Astrocyte of the cerebellum (primary cell): ENCODE results near the gene GSTM3.
"Not testable (repeated sequence)": the region's sequence is repeated elsewhere in the genome, so short reads cannot be mapped to it uniquely, and the experiment has no call there.

Experiments used
- DNase-seq: peaks from one replicate; pipeline ENCODE4 v3.0.0-alpha.2; 2011; ENCODE audit warnings: low read depth
- H3K4me3 ChIP-seq: 2 replicates; pipeline ENCODE4 v1.5.1; 2011; ENCODE audit warnings: mild to moderate bottlenecking, low read depth, low read length, moderate library complexity
- in situ Hi-C: cut with HindIII; loops from 2 replicates; pipeline ENCODE4 v1.10.0; 2017; ENCODE audit warnings: low sequenced_read_pairs
- TF ChIP-seq, protein P1 (sequence below): IDR thresholded peaks from 2 replicates; pipeline ENCODE4 v1.5.1; 2012; ENCODE audit warnings: low read length, low read depth, moderate library complexity, mild to moderate bottlenecking; ENCODE audit errors: missing control alignments

Gene GSTM3

GRCh38 chr1:109757936-109758786 is 17.3 kb upstream of the GSTM3 start:
- TF ChIP-seq, protein P1, sequence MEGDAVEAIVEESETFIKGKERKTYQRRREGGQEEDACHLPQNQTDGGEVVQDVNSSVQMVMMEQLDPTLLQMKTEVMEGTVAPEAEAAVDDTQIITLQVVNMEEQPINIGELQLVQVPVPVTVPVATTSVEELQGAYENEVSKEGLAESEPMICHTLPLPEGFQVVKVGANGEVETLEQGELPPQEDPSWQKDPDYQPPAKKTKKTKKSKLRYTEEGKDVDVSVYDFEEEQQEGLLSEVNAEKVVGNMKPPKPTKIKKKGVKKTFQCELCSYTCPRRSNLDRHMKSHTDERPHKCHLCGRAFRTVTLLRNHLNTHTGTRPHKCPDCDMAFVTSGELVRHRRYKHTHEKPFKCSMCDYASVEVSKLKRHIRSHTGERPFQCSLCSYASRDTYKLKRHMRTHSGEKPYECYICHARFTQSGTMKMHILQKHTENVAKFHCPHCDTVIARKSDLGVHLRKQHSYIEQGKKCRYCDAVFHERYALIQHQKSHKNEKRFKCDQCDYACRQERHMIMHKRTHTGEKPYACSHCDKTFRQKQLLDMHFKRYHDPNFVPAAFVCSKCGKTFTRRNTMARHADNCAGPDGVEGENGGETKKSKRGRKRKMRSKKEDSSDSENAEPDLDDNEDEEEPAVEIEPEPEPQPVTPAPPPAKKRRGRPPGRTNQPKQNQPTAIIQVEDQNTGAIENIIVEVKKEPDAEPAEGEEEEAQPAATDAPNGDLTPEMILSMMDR: no peak
- no peak for DNase-seq
- no peak overlapping the region for H3K4me3 ChIP-seq
- in situ Hi-C loops: no loop called here

GRCh38 chr1:109756848-109757521 is 16.1 kb upstream of the GSTM3 start:
- no peak for DNase-seq
- no peak overlapping the region for H3K4me3 ChIP-seq
- in situ Hi-C loops: no loop called here
- TF ChIP-seq, protein P1: no peak

GRCh38 chr1:109756325-109756724 is 15.5 kb upstream of the GSTM3 start:
- in situ Hi-C loops, DNase-seq, H3K4me3 ChIP-seq: not testable (repeated sequence)

DNA sequence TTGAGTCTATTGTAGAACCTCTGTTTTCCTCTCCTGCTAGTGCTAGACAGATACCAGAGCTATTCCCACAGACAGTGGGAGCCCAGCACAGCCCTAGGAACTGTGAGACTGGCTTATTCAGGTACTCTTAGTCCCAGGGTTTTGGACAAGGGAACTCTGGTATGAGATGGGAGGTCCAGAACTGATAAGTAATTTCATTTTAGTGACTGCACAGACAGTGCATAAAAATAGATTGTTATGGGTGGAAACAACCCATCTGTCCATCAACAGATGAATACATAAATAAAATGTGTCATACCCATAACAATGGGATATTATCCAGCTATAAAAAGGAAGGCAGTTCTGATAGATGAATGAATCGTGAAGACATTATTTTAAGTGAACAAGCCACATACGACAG is 13.9 kb upstream of the GSTM3 start:
- in situ Hi-C loops: no loop called here
- H3K4me3 ChIP-seq: no peak overlapping the region
- TF ChIP-seq, protein P1: no peak
- no peak for DNase-seq

- TF ChIP-seq, protein P1: no peak
- DNase-seq: no peak
- in situ Hi-C loops: no loop called here
- no peak overlapping the region for H3K4me3 ChIP-seq
These were observed 10.9 kb upstream of the GSTM3 start for GRCh38 chr1:109751531-109752260.

GRCh38 chr1:109750920-109751319 is 10.1 kb upstream of the GSTM3 start:
- TF ChIP-seq, protein P1: no peak
- H3K4me3 ChIP-seq: no peak overlapping the region
- DNase-seq: no peak
- in situ Hi-C loops: no loop called here
